ENCODE results near the gene TBC1D22A.

DNA sequence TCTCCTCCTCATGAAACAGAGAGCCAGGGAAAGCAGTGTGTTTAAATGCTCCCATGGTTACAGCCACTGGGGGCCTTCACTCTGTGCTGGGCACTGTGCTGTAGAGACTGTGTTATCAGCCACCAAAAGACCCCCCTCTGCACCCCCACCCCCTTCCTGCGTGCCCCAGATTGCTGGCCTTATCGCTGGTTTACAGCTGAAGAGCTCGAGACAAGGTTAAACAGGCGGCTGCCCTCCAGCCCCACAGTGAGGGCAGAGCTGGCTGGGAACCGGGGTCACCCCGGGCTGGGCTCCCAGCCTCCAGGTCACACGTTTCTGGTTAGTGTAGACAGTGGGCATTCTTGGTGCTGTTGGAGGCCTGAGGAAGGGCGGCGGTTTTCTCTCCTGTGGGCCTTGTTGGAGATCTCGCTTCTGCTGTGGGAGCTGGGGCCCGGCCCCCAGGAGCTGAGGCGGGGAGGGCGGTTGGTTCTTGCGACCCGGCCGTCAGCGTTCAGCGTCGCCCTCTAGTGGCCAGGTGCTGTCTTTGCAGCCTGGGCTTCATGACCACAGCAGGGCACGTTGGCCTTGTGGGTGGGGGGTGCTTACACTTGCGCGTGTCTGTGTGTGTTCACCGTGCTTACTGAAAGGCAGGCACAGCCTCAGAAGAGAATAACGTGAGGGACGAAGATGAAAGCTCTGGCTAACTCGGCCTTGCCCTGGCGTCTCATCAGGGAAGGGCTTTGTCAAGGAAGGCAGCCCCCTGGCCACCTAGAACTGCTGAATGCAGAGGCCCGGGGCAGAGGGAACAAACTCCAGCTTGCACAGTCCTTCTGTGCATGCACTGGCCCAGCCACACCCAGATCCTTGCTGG, 40.8 kb downstream of the TBC1D22A start:
- TF ChIP-seq, protein P1, sequence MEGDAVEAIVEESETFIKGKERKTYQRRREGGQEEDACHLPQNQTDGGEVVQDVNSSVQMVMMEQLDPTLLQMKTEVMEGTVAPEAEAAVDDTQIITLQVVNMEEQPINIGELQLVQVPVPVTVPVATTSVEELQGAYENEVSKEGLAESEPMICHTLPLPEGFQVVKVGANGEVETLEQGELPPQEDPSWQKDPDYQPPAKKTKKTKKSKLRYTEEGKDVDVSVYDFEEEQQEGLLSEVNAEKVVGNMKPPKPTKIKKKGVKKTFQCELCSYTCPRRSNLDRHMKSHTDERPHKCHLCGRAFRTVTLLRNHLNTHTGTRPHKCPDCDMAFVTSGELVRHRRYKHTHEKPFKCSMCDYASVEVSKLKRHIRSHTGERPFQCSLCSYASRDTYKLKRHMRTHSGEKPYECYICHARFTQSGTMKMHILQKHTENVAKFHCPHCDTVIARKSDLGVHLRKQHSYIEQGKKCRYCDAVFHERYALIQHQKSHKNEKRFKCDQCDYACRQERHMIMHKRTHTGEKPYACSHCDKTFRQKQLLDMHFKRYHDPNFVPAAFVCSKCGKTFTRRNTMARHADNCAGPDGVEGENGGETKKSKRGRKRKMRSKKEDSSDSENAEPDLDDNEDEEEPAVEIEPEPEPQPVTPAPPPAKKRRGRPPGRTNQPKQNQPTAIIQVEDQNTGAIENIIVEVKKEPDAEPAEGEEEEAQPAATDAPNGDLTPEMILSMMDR (IDR thresholded peaks at IDR 0.05) = peak; percentile 78 to 95 (median 88)
- no peak for TF ChIP-seq POLR2A (IDR thresholded peaks at IDR 0.05)
